Measurements from ENCODE around the gene SIPA1L3. TPM values are rescaled to one million over a fixed set of nuclear protein-coding genes. Genes with fewer than 3 reads are reported as not detected.

SIPA1L3 gene
- total and polyA plus RNA-seq, 9 of the 15 experiments (the other 6 are each of a cell fraction or from before 2014, with no cell fraction given) = 0.01 to 6.1 (median 2.5) TPM

DNA sequence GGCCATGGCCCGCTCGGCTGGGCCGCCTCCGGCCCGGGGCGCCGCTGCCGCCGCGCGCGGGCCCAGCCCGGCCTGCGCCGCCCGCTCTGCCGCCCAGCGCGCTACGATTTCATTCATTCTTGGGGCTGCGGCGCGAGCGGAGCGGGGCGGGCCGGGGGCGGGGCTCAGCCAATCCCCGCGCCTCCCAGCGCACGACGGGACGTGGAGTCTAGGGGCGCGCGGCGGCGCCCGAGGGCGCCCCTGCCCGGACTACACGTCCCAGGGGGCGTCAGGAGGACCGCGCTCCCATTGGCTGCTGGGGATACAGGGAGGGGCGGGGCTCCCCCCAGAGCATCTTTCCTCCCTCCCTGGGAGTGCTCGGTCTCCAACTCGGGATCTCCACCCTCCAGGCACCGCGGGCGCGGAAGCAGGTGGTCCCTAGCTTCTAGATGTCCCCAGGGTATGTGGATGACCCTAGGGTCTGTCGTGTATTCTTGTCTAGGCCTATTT lies 322.6 kb downstream of the SIPA1L3 start (continued):
- no peak for TF ChIP-seq CHD4 (IDR thresholded peaks at IDR 0.05; ENCODE audit: insufficient read depth, insufficient replicate concordance, low read depth, low read length, poor library complexity, severe bottlenecking)
- no peak for TF ChIP-seq GABPB1 (CRISPR knock-in tag; IDR thresholded peaks at IDR 0.05)
- TF ChIP-seq FOS (IDR thresholded peaks at IDR 0.05; ENCODE audit: extremely low read depth, insufficient read length) = peak; percentile 68
- TF ChIP-seq NONO (IDR thresholded peaks at IDR 0.05; ENCODE audit: low read depth in 2 of 2, low read length in 1 of 2) = peak in 1 of 2 experiments; percentile 34; a peak in 1 of 4 replicates
- no peak for TF ChIP-seq MTA1 (IDR thresholded peaks at IDR 0.05; ENCODE audit: borderline replicate concordance)
- no peak for TF ChIP-seq TAF9B (IDR thresholded peaks at IDR 0.05; ENCODE audit: partially characterized antibody)
- TF ChIP-seq, protein P1, sequence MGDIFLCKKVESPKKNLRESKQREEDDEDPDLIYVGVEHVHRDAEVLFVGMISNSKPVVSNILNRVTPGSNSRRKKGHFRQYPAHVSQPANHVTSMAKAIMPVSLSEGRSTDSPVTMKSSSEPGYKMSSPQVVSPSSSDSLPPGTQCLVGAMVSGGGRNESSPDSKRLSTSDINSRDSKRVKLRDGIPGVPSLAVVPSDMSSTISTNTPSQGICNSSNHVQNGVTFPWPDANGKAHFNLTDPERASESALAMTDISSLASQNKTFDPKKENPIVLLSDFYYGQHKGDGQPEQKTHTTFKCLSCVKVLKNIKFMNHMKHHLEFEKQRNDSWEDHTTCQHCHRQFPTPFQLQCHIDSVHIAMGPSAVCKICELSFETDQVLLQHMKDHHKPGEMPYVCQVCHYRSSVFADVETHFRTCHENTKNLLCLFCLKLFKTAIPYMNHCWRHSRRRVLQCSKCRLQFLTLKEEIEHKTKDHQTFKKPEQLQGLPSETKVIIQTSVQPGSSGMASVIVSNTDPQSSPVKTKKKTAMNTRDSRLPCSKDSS (IDR thresholded peaks at IDR 0.05; ENCODE audit: low read depth, partially characterized antibody) = no peak
- no peak for TF ChIP-seq ZNF217 (CRISPR knock-in tag; IDR thresholded peaks at IDR 0.05)
- TF ChIP-seq ZNF143 (CRISPR knock-in tag; IDR thresholded peaks at IDR 0.05) = peak; percentile 81
- TF ChIP-seq, protein P2, sequence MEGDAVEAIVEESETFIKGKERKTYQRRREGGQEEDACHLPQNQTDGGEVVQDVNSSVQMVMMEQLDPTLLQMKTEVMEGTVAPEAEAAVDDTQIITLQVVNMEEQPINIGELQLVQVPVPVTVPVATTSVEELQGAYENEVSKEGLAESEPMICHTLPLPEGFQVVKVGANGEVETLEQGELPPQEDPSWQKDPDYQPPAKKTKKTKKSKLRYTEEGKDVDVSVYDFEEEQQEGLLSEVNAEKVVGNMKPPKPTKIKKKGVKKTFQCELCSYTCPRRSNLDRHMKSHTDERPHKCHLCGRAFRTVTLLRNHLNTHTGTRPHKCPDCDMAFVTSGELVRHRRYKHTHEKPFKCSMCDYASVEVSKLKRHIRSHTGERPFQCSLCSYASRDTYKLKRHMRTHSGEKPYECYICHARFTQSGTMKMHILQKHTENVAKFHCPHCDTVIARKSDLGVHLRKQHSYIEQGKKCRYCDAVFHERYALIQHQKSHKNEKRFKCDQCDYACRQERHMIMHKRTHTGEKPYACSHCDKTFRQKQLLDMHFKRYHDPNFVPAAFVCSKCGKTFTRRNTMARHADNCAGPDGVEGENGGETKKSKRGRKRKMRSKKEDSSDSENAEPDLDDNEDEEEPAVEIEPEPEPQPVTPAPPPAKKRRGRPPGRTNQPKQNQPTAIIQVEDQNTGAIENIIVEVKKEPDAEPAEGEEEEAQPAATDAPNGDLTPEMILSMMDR (IDR thresholded peaks at IDR 0.05 in 2 of 3, conservative IDR thresholded peaks at IDR 0.05 in 1 of 3; ENCODE audit: insufficient read depth in 2 of 3, low read depth in 1 of 3, low read length in 3 of 3) = 0 out of 6 replicates have a peak, but pooled peaks of 1 of the 3 experiments have one; percentile 14
- TF ChIP-seq CREM (IDR thresholded peaks at IDR 0.05; ENCODE audit: low read depth) = peak; percentile 49
- TF ChIP-seq CTBP1 (IDR thresholded peaks at IDR 0.05; ENCODE audit: borderline replicate concordance) = peak; percentile 97
- TF ChIP-seq, protein P3, sequence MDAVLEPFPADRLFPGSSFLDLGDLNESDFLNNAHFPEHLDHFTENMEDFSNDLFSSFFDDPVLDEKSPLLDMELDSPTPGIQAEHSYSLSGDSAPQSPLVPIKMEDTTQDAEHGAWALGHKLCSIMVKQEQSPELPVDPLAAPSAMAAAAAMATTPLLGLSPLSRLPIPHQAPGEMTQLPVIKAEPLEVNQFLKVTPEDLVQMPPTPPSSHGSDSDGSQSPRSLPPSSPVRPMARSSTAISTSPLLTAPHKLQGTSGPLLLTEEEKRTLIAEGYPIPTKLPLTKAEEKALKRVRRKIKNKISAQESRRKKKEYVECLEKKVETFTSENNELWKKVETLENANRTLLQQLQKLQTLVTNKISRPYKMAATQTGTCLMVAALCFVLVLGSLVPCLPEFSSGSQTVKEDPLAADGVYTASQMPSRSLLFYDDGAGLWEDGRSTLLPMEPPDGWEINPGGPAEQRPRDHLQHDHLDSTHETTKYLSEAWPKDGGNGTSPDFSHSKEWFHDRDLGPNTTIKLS (IDR thresholded peaks at IDR 0.05; ENCODE audit: borderline replicate concordance, low read depth) = peak; percentile 50; the same call in 1 of the 2 replicates
- TF ChIP-seq, protein P4, sequence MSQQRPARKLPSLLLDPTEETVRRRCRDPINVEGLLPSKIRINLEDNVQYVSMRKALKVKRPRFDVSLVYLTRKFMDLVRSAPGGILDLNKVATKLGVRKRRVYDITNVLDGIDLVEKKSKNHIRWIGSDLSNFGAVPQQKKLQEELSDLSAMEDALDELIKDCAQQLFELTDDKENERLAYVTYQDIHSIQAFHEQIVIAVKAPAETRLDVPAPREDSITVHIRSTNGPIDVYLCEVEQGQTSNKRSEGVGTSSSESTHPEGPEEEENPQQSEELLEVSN (IDR thresholded peaks at IDR 0.05; ENCODE audit: borderline replicate concordance in 1 of 2, extremely low read depth in 1 of 2, insufficient read depth in 1 of 2, insufficient read length in 1 of 2, low read depth in 1 of 2, low read length in 1 of 2, poor library complexity in 1 of 2, severe bottlenecking in 1 of 2) = no peak
- no peak for TF ChIP-seq HMG20B (CRISPR knock-in tag; IDR thresholded peaks at IDR 0.05)
- peak; percentile 91 to 100 for TF ChIP-seq RCOR1 (IDR thresholded peaks at IDR 0.05; ENCODE audit: borderline replicate concordance in 1 of 2, low read depth in 2 of 2, low read length in 2 of 2)

All from K562 (cell line).